DND-41 (cell line): ENCODE data around the gene ANXA3.

Experiments used
- ATAC-seq: fragments of 200-7000 bp; cut with Tn5 transposase; 3 replicates; pipeline ENCODE4 v1.9.1; 2021; ENCODE audit warnings: low read depth; ENCODE audit not compliant: insufficient read depth
- DNase-seq: peaks from one replicate; pipeline ENCODE4 v3.0.0-alpha.2; 2020
- H2AFZ ChIP-seq: 2 replicates; pipeline ENCODE4 v1.6.0; 2012; ENCODE audit warnings: low read depth, low read length
- H3K27ac ChIP-seq: 2 replicates; pipeline ENCODE4 v1.5.1; 2012; ENCODE audit warnings: low read length, inconsistent platforms
- H3K27me3 ChIP-seq: fragments of 200-600 bp; sonication (generic); 2 replicates; pipeline ENCODE4 v1.6.0; 2012; ENCODE audit warnings: low read length, mild to moderate bottlenecking, inconsistent platforms; ENCODE audit not compliant: insufficient read depth, poor library complexity
- H3K36me3 ChIP-seq: 2 replicates; pipeline ENCODE4 v1.5.1; 2012; ENCODE audit warnings: low read length, inconsistent platforms; ENCODE audit not compliant: insufficient read depth
- H3K4me1 ChIP-seq: 2 replicates; pipeline ENCODE4 v1.5.1; 2012; ENCODE audit warnings: mild to moderate bottlenecking, low read length; ENCODE audit not compliant: insufficient read depth
- H3K4me2 ChIP-seq: 2 replicates; pipeline ENCODE4 v1.6.0; 2012; ENCODE audit warnings: mild to moderate bottlenecking, moderate library complexity, low read length, inconsistent platforms; ENCODE audit not compliant: insufficient read depth
- H3K4me3 ChIP-seq, 2 experiments: fragments of 200-600 bp in 1 of 2; shearing (Covaris generic) in 1 of 2; 2 replicates each; pipeline ENCODE4 v1.5.1; 2012 to 2016; ENCODE audit warnings: inconsistent platforms in 2 of 2, low read length in 2 of 2, mild to moderate bottlenecking in 2 of 2, low read depth in 1 of 2, moderate library complexity in 1 of 2
- H3K79me2 ChIP-seq: 2 replicates; pipeline ENCODE4 v1.6.0; 2012; ENCODE audit warnings: low read length, inconsistent platforms; ENCODE audit not compliant: insufficient read depth
- H3K9ac ChIP-seq: 2 replicates; pipeline ENCODE4 v1.6.0; 2012; ENCODE audit warnings: low read depth, mild to moderate bottlenecking, inconsistent platforms, low read length, moderate library complexity
- H3K9me3 ChIP-seq: 2 replicates; pipeline ENCODE4 v1.5.1; 2012; ENCODE audit warnings: low read length, moderate library complexity, mild to moderate bottlenecking, inconsistent platforms; ENCODE audit not compliant: insufficient read depth, severe bottlenecking
- H4K20me1 ChIP-seq: 2 replicates; pipeline ENCODE4 v1.6.0; 2012; ENCODE audit warnings: low read length; ENCODE audit not compliant: insufficient read depth
- CTCF ChIP-seq: IDR thresholded peaks from 2 replicates; pipeline ENCODE4 v1.5.1; 2012; ENCODE audit warnings: borderline replicate concordance, low read length, moderate library complexity, mild to moderate bottlenecking; ENCODE audit not compliant: poor library complexity, severe bottlenecking; ENCODE audit errors: extremely low read depth
- EZH2 ChIP-seq: IDR thresholded peaks from 3 replicates; pipeline ENCODE4 v1.6.1; 2012; ENCODE audit warnings: borderline replicate concordance, low read depth, mild to moderate bottlenecking, moderate library complexity, low read length, inconsistent platforms; ENCODE audit not compliant: severe bottlenecking

ANXA3 gene

GRCh38 chr4:78570117-78570516 lies 18.5 kb downstream of the ANXA3 start:
- Histone ChIP-seq H3K4me3 (no peak overlapping the region), H3K4me1 (no peaks in the 10 kb centered on the region), H3K36me3 (no peaks in the 10 kb centered on the region), H3K4me2 (no peak overlapping the region), H3K27ac (no peak overlapping the region), H3K79me2 (no peaks in the 10 kb centered on the region), H3K9ac (no peak overlapping the region), H4K20me1 (no peaks in the 10 kb centered on the region), H2AFZ (no peak overlapping the region), H3K27me3 (no peaks in the 10 kb centered on the region), H3K9me3 (no peaks in the 10 kb centered on the region)
- ATAC-seq (no peak), DNase-seq (no peak)
- no peak for TF ChIP-seq EZH2
- no peak for TF ChIP-seq CTCF

DNA sequence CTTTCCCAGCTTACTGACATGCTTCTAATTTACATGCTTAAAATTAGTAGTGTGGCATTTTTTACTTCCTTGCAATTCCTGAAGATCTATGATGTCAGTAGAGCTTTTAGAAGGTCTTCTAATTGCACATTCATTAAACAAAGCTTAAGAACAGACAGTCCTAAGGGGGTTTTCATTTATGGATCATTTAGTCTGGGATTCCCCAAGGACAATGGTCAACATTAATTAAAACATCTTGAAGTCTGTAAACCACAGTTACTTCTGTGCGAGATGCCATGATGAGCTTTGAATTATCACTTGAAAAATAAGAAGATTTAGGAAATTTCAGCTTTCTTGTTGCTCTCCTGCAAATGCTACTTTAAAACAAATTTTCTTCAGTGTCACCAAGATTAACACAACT lies 20.2 kb downstream of the ANXA3 start:
- H2AFZ ChIP-seq = no peak overlapping the region
- DNase-seq (no peak), ATAC-seq (no peak)
- TF ChIP-seq EZH2 (no peak), CTCF (no peak)
- no peak overlapping the region for H3K9ac ChIP-seq
- H3K4me1 ChIP-seq = no peaks in the 10 kb centered on the region
- no peaks in the 10 kb centered on the region for H3K27me3 ChIP-seq
- no peak overlapping the region for H3K4me2 ChIP-seq
- no peaks in the 10 kb centered on the region for H3K79me2 ChIP-seq
- H3K27ac ChIP-seq = no peak overlapping the region
- H3K4me3 ChIP-seq = no peak overlapping the region
- no peaks in the 10 kb centered on the region for H4K20me1 ChIP-seq
- no peaks in the 10 kb centered on the region for H3K9me3 ChIP-seq
- H3K36me3 ChIP-seq = no peaks in the 10 kb centered on the region

- Histone ChIP-seq H3K36me3 (no peaks in the 10 kb centered on the region), H3K27ac (no peak overlapping the region), H3K9me3 (no peaks in the 10 kb centered on the region), H4K20me1 (no peaks in the 10 kb centered on the region), H2AFZ (no peak overlapping the region), H3K4me1 (no peaks in the 10 kb centered on the region), H3K79me2 (no peaks in the 10 kb centered on the region), H3K4me3 (no peak overlapping the region), H3K27me3 (no peaks in the 10 kb centered on the region), H3K9ac (no peak overlapping the region), H3K4me2 (no peak overlapping the region)
- ATAC-seq (no peak), DNase-seq (no peak)
- no peak for TF ChIP-seq CTCF
- no peak for TF ChIP-seq EZH2
Measured at GRCh38 chr4:78578674-78579425, 27.3 kb downstream of the ANXA3 start.

DNA sequence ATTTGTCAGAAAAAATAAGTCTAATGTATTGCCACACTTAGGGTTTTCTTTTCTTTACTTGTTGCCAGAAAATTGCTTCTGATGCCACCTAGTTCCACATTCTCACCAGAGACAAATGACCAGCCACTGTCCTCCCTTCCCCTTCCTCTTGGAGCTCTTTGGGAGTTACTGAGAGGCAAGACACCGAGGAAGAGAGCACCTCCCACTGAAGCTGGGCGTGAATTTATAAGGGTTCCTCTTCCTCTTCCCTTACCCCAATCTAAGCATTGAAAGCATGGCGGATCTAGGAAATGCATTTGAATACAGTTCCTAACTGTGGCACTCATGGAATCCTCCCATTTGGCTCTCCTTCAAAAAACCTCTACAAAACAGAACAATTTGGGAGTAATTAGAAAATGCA lies 30.0 kb downstream of the ANXA3 start:
- H3K27me3 ChIP-seq = no peaks in the 10 kb centered on the region
- no peak overlapping the region for H3K27ac ChIP-seq
- H3K9ac ChIP-seq = no peak overlapping the region
- no peaks in the 10 kb centered on the region for H3K79me2 ChIP-seq
- DNase-seq = no peak
- TF ChIP-seq CTCF = no peak
- TF ChIP-seq EZH2 = no peak
- H2AFZ ChIP-seq = no peak overlapping the region
- no peak overlapping the region for H3K4me2 ChIP-seq
- H3K4me1 ChIP-seq = no peaks in the 10 kb centered on the region
- no peaks in the 10 kb centered on the region for H3K36me3 ChIP-seq
- ATAC-seq = no peak
- H3K9me3 ChIP-seq = no peaks in the 10 kb centered on the region
- H3K4me3 ChIP-seq = no peak overlapping the region
- H4K20me1 ChIP-seq = no peaks in the 10 kb centered on the region
